NCI-H446 treated with DMSO at 0.1 percent for 48 hours (cell line): ENCODE results near the gene NSA2.
"Not testable (repeated sequence)": the region's sequence is repeated elsewhere in the genome, so short reads cannot be mapped to it uniquely, and the experiment has no call there.

ENCODE experiments used
- DNase-seq: peaks from one replicate; lab custom pipeline; 2025; lab: John Stamatoyannopoulos, UW

NSA2 gene

GRCh38 chr5:74766849-74767578 is at the start of gene NSA2, which contains the start of gene GFM2:
Gene NSA2, plus strand, starts transcription at chr5:74767249. Its CDS starts 112 bp downstream, at chr5:74767361.
Gene GFM2, minus strand, starts transcription at chr5:74767117. Its CDS starts 3,375 bp downstream, at chr5:74763742.
- DNase-seq: peak; percentile 84

- DNase-seq: no peak
Measured at GRCh38 chr5:74717596-74717995, 49.5 kb upstream of the NSA2 start.

- DNase-seq: no peak
Measured at GRCh38 chr5:74722271-74722670, 44.8 kb upstream of the NSA2 start.

GRCh38 chr5:74725331-74725730 is 41.7 kb upstream of the NSA2 start:
- DNase-seq: no peak

- no peak for DNase-seq
Measured at GRCh38 chr5:74736759-74737158, 30.3 kb upstream of the NSA2 start.

GRCh38 chr5:74738406-74738805 is 28.6 kb upstream of the NSA2 start:
- DNase-seq: no peak

- DNase-seq: not testable (repeated sequence)
Measured at GRCh38 chr5:74748742-74749141, 18.3 kb upstream of the NSA2 start.

GRCh38 chr5:74761241-74761640 is 5.8 kb upstream of the NSA2 start:
- DNase-seq: peak; percentile 8

GRCh38 chr5:74762599-74762998 is 4.5 kb upstream of the NSA2 start:
- DNase-seq: no peak

- no peak for DNase-seq
Measured at GRCh38 chr5:74763504-74763903, 3.5 kb upstream of the NSA2 start.

- no peak for DNase-seq
Measured at GRCh38 chr5:74765201-74765600, 1.8 kb upstream of the NSA2 start.

GRCh38 chr5:74765929-74766328 is 1.1 kb upstream of the NSA2 start:
- no peak for DNase-seq

- DNase-seq: peak; percentile 10
Measured at GRCh38 chr5:74766418-74766848, 616 bp upstream of the NSA2 start.

- DNase-seq: no peak
Measured at GRCh38 chr5:74767579-74767913, 497 bp downstream of the NSA2 start.

- DNase-seq: no peak
Measured at GRCh38 chr5:74772359-74772758, 5.3 kb downstream of the NSA2 start.

- no peak for DNase-seq
Measured at GRCh38 chr5:74778609-74779008, 11.6 kb downstream of the NSA2 start.

- no peak for DNase-seq
Measured at GRCh38 chr5:74786851-74787250, 19.8 kb downstream of the NSA2 start.

GRCh38 chr5:74787424-74787823 is 20.4 kb downstream of the NSA2 start:
- DNase-seq: no peak

- DNase-seq: not testable (repeated sequence)
Measured at GRCh38 chr5:74791669-74792068, 24.6 kb downstream of the NSA2 start.

GRCh38 chr5:74798977-74799911 is 32.2 kb downstream of the NSA2 start:
- no peak for DNase-seq

GRCh38 chr5:74801197-74801596 is 34.1 kb downstream of the NSA2 start:
- DNase-seq: no peak

GRCh38 chr5:74801941-74802340 is 34.9 kb downstream of the NSA2 start:
- no peak for DNase-seq

- DNase-seq: peak; percentile 29
Measured at GRCh38 chr5:74810915-74811314, 43.9 kb downstream of the NSA2 start.
